Kidney capillary endothelial cell (primary cell): ENCODE measurements around the gene KIF5A.

ENCODE experiments used
- DNase-seq: peaks from one replicate; pipeline ENCODE4 v3.0.0-alpha.2; 2018; ENCODE audit warnings: low spot score

KIF5A gene

DNA sequence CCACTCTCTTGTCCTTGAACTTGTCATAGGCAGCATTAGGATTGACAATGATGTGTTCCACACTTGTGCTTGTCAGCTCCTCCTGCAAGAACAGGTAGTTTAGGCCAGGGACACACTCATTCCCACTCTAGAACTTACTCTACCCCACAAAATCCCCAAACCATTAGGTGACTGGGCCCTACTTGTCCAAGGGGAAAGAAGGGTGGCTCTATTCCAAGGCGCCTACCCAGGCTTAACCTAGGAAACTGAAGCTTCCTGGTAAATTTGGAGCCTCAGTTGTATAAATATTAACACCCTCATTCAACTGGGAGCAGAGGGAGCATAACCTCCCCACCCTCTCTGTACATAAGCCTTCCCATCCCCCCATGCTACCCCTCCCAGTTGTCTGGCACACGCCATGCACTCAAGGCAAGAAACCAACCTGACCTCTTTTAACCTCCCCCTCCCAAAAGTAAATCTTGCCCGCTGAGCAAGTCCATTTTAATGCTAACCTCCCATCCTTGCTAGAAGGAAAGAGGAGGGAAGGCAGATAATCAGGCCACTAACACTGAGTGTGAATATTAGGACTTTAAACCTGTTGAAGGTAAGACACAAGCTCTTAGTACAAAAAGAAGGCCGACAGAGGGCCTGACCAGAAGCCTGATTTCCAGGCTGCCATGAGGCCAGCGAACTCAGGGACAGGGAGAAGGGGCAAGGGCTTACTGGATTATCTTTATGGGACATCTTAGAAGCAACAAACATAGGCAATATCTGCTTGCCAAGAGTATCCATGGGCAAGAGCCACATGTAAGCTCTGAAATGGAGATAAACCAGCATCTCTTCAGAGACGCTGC is 13.9 kb upstream of the KIF5A start:
- DNase-seq, result no peak

DNA sequence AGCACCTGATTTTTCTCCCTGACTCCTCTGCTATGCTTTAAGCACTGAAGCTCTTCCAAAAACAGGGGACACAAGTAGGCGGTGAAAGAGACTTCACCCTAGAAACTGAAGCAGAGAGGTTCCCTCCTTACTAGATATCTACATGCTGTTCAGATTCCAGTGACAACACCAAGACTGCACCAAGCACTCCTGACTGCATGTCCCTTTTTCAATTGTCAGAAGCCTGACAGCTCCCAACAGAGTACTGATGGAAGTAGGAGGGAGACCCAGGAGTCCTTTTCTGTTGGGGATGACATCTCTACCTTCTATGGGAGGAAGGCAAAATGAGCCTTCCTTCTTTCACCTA is 13.3 kb upstream of the KIF5A start:
- DNase-seq, result no peak

DNA sequence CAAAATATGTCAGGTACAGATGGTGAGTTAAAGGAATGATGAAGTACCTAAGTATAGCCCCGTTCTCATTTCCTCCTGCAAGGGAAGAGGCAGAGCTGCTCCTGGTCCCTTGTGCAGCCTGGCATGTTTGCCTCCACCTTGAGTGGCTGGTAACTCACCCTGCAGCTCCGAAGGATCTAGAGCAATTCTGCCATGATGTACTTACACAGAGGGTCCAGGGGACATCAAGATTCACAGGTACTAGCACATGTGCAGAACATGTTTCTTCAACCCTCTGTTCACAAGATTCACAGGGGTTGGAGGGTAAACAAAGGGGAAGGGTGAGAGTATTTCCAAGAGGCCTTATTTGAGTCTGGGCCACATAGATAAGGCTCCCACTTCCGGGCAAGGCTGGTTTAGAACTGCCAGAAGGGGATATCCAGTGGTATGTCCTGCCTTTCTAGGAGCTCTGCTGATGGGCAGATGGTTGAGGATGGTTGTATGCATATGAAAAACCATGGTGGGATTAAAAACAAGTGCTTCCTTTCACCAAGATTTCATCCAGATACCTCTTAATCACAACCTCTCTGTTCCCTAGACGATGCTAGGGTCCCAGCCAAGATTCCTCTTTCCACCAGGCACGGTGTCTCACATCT is 10.6 kb upstream of the KIF5A start:
- DNase-seq, result no peak

DNA sequence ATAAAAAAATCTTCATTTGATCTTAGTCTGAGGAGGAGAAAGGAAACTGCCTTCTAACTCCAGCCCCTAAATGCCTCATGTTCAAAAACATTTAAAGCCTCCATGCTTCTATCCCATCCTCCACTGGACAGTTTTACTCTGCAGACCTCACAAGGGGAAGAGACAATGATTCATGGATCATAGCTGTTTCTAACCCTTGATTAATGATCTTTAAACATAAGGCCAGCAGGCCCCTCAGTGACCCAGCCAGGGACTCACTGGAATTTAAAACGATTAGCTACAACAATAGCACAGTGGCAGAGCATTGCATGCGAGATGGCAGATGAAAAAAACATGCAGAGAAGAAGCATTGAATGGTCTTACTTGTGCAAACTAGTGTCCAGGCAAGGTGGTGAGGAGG is 8.8 kb upstream of the KIF5A start:
- DNase-seq, result no peak

- DNase-seq, result no peak
These were observed 8.1 kb upstream of the KIF5A start for GRCh38 chr12:57541717-57542116.

- peak; percentile 36 for DNase-seq
These were observed 6.3 kb upstream of the KIF5A start for GRCh38 chr12:57543581-57543980.

DNA sequence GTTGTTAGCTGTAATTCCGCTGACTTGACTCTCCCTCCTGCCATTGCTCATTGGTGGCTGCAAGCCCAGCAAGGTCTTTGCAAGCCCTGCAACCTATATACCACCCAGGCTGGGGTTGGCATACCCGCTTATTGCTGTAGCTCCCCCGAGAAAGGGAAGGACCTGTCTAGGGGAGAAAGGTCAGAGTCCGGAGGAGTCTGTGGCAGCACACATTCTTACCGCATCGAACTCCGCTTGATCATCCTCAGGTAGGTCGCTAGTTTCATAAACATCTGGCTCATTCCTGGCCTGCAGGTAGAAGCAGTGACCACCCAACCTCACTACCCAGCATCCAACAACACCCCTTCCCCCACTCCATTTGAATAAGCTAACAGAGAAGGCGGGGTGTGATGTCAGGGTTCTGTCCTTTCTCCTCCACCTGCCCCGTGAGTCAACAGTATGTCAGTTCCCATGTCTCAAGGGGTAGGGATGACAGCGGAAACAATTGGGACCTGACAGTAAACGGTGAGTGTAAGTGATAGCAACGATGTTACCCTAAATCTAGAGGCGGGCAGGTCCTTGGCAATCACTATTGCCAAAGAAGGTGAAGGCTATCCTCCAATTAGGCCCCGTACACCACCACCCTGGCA is 3.9 kb upstream of the KIF5A start:
- no peak for DNase-seq

- peak; percentile 96 for DNase-seq
These were observed 3.2 kb upstream of the KIF5A start, which contains the start of gene DCTN2 for GRCh38 chr12:57546438-57547287. Gene DCTN2, minus strand, starts transcription at chr12:57547192. Its CDS starts 129 bp downstream, at chr12:57547063.

DNA sequence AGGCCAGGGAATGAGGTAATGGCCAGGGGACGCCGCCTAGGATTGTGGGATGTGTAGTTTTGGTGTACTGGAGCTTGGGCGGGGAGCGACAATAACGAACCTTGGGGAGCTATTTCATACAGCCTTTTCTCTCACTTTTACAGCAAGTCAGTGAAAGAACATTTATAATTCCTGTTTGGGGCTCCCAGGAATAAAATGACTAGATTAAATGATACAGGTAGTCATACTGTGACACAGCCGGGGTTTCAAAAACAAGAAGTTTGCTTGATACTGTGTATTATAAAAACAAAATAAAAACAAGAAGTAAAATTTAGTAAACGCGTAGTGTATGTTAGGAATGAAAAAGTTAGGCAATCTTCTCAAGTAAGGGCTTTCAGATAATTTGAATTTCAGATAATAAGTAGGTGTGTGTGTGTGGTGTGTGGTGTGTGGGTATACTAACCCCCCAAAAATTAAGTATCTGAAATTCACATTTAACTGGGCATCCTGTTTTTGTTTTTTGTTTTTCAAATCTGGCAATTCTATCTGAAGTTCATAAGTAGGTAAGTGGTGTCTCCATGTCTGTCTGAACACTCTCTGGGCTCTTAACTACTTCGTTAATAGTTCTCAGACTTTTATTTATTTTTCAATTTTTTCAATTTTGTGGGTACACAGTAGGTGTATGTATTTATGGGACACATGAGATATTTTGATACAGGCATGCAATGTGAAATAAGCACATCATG is 2.4 kb upstream of the KIF5A start:
- no peak for DNase-seq

- DNase-seq, result no peak
These were observed 1.9 kb upstream of the KIF5A start for GRCh38 chr12:57548013-57548315.

GRCh38 chr12:57548488-57548887 is 1.4 kb upstream of the KIF5A start:
- no peak for DNase-seq

DNA sequence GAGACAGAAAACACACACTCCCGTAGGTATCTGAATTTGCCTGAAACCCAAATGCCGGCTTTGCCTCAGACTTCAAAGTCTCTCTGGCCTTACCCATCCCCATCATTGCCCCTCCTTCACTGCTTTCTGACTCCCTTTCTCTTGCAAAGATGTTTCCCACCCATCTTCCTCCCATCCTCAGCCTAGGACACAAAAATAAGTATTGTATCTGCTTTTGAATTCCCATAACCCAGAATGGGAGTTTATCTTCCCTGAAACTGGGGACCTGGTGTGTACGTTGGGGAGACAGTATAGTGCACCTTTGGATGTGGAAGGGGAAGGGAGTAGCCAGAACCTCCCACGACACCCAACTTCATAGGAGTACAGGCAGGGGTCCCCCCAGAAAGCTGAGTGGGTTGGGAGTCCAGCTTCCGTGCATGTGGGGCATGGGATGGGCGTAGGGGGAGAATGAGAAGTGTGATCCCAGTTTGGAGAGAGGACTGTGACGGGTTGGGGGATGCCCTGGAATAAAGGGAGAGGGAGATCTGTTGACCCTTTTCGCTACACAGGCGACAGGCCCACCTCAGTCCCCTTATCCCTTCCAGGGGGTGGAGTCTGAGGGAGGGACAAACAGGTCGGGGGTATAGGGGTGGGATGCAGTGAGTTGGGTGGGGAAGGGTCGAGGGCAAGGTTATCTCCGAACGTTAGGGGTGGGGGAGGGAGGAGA is 488 bp upstream of the KIF5A start:
- no peak for DNase-seq

DNA sequence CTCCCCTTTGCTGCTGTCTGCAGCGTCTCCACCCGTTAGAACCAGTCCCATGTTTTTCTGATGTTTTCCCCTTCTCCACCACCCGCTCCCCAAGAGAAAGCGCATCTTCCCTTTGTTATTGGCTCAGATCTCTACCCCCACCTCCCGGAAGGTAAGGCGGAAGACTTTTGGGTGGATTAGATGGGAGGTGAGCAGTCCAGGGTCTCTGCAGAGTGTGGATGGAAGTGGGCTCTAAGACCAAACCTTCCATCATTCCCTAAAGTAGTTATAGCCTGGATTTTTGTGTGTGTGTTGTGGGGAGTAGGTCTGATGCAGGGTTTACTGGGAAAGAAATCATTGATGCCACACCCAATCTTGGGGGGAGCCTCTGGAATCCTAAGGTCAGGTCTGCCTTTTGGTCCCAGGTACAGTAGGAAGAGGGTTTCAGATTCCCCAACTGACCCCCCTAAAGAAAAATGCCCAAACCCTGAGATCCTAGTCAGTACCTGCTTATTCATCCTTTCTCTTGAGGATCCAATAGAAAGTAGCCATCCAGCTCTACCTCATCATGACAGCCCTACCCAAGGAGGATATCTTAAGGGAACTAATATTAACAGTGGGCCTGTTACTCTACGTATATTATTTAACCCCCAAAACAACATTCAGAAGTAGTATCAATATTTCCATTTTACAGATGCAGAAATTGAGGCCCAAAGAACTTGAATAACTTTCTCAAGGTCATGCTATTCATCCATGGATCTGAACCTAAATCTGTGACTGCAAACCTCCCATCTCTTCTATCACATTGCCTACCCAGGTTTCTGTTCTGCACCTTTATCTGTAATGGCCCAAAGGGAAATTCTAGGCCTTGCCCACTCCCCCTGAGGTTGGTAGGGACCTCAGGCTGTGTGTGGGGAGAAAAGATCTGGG is 1.1 kb downstream of the KIF5A start:
- DNase-seq, result no peak

DNA sequence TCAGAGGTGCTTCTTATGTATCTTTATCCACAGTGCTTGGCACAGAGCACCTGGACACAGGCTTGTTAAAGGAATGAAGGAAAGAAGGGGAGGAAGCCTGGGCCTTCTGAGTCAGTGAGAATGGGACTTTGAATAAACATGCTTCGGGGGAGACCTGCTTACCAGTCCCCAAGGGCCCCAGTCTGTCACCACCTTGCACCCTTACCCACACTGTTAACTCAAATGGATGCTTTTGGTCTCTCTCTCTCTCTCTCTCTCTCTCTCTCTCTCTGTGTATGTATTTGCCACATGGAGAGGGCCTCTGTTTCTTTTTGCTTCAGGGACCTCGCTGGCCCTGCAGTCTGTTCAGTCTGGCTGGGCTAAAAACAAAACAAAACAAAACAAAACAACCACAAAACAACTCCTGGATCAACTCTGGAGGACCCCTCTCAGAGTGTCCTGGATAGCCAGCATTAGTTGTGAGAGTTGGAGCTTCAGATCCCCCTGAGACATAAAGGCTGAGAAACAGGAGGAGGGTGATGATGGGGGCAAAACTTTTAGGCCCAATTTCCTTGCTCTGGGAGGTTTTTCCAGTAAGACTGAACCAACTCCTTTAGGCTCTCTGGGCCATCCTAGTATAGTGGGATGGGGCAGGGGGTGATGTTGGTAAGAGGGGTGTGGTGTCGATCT is 1.9 kb downstream of the KIF5A start:
- DNase-seq, result no peak

DNA sequence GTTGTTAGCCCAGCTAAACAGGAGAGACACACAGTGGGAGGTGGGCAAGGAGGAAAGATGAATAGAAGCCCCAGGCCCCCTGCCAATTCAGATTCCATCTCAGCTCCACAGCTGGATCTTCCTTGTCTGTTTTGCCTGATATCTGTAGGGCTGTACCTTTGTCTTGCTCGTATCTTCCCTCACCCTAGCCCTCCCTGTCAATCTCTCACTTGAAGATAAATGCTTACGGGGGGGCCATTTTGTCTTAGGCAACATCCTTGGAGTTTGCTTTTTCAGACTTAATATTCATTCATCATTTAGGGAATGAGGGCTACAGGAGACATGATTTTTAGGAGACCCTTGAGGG is 2.4 kb downstream of the KIF5A start:
- no peak for DNase-seq

- DNase-seq, result no peak
These were observed 3.0 kb downstream of the KIF5A start for GRCh38 chr12:57552835-57553313.

DNA sequence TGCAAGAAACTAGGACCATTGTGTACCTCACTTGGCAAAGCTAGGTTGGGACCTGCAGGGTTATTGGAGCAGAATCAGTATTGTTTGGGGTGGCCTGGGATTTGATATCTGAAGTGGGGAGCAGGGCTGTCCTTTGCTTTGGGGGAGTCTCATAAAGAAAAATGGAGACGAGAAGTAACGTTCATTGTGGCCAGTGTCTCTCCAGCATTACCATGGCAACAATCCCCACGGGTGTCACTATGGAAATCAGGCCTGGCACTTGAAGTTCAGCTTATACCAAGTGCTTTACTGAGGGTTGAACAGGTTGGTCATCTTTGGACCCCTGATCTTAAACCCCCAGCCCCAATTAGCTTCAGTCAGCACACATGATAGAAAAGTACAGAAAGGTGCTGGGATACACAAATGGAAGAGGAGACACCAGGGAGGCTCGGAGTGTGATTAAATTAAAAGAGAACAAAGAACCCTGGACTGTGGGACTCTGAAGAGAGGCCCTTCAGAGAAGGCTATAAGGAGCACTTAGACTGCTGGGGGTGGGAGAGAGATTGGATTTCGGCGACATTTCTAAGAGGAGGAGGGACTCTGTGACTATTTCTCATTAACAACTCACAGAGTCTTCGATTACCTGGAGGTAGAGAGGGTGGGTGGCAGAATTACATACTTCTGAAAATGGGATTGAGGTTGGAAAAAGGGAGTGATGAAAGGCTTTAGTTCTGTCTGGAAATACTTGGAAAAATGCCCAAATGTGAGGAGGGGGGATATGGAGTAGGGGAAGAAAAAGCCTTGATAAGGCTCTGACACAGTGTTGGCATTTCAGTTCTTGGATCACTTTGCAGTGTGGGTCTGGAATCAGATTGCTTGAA is 3.7 kb downstream of the KIF5A start:
- DNase-seq, result no peak

DNA sequence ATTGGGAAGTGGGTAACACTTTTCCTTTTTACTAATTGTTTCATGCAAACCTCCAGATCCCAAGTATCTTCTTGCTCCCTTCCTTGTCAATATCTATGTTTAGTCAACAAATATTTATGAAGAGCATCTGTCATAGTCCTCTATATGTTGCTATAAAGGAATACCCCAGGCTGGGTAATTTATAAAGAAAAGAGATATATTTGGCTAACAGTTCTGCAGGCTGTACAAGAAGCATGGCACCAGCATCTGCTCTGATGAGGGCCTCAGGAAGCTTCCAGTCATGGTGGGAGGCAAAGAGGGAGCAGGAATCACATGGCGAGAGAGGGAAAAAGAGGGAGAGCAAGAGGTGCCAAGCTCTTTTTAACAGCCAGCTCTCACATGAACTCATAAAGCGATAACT is 4.6 kb downstream of the KIF5A start:
- DNase-seq, result no peak

GRCh38 chr12:57554897-57555296 is 5.1 kb downstream of the KIF5A start:
- DNase-seq, result no peak
